GM21786 (cell line): ENCODE data around the gene FAM131B.

Source experiments
- ATAC-seq: cut with Tn5 transposase; IDR thresholded peaks from one replicate; pipeline ENCODE4 v1.9.1; 2021; ENCODE audit not compliant: unreplicated experiment

Gene FAM131B

GRCh38 chr7:143383642-143383957, 21.1 kb upstream of the FAM131B start:
- no peak for ATAC-seq

- ATAC-seq, result no peak
These were observed 20.5 kb upstream of the FAM131B start for GRCh38 chr7:143382791-143383641.

GRCh38 chr7:143382126-143382790, 19.7 kb upstream of the FAM131B start:
- ATAC-seq, result no peak

DNA sequence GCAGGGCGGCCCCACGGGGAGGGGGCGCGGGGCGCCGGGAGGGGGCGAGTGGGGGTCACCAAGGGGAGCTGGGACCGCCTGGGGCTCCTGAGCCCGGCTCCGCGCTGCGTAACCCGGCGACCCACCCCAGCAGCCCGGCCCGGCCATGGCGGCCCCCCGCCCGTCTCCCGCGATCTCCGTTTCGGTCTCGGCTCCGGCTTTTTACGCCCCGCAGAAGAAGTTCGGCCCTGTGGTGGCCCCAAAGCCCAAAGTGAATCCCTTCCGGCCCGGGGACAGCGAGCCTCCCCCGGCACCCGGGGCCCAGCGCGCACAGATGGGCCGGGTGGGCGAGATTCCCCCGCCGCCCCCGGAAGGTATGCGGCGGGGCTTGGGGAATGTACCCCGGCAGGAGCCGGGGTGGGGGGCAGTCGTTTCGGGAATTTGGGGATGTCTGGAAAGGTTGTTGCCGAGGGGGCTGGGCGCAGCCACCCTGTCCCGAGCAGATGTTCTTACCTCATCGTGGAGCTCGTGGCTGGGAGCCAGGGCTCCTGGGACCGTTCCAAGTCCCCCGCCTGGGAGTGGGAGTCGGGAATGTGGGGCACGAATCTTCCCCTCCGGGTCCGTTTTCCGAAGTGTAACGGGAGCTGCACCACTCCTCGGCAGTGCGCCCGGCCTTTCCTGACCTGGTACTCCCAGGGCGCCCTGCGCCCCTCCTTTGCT, 19.1 kb upstream of the FAM131B start:
- ATAC-seq, result peak; percentile 7

DNA sequence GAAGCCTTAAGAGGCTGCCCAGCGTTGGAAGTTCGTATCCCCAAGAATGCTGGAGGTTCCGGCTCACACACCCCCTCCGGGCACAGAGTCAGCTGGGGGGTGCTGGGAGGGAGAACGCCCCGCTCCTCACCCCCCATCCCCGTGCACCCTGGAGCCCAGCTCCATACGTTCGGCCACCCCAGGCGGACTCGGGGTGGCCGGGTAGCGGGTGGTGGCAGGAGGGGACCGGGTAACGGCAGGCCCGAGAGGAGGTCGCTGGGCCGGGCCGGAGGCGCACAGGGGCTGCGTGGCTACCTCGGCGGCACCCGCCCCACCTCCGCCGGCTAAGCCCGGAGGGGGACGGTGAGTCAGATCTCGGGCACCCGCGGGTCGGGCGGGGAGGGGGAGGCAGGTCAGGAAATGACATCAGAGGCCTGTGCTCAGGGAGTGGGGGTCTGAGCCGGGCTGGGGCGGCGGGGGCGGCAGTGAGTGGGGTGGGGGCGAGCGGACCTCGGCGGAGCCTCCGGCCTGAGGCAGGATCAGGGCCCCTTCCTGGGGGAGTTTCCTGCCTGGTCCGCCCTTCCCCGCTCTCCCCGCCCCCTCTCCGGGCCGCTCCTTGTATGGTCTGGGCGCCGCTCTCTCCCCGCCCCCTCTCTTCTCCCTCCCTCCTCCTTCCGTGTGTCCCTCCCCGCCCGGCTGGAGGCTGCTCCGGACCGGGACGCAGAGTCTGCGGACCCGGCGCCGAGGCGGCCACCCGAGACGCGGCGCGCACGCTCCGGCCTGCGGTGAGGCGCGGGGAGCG, 18.3 kb upstream of the FAM131B start, which contains the start of gene ZYX:
ZYX (plus strand) TSS at position 700 of the 781 bp plus-strand sequence. CDS start 227 bp downstream, outside the sequence.
- ATAC-seq, result peak; percentile 71

DNA sequence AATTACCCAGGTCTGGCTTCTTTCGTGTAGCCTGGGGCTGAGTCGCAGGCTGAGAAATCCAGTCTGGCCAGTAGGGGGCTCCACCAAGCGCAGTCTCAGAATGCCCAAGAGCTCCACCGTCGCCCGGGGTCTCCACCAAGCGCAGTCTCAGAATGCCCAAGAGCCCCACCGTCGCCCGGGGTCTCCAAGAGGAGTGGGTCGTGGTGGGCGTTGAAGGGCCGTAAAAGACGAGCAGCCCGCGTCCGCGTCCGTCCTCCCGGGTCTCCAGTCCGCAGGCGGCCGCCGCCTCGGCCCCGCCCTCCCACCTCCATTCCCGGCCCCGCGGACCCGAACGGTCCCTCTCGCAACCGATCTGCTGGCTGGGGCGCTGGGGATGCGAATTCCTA, 17.7 kb upstream of the FAM131B start:
- ATAC-seq, result peak; percentile 56

DNA sequence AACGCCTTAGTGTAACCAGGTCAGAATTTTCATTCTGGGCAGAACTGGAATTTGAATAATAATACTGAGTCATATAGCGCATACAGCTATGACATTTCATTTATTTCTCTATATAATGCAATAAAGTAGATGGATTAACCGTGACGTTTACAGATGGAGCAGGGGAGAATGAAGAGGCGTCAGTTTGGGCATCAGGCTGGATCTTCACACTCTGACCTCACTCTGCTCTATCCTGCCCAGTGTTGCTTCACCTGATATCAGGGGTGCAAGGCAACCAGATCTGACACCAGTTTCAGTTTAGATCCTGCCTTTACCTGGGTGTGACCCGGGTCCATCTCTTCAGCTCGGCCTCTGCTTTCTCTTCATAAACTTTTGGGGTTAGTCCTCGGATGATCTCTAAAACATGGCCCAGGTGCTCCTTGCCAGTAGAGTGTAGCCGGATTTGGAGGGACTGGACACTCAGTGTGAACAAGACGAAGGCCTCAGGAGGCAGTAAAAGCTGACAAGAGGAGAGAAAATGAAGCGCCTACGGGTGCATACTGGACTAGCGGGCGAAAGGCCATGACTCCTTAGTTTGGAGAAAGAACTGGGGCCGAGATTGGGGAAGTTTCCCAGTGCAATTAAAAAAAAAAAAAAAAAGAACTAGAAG, 17.2 kb upstream of the FAM131B start:
- ATAC-seq, result peak; percentile 4

DNA sequence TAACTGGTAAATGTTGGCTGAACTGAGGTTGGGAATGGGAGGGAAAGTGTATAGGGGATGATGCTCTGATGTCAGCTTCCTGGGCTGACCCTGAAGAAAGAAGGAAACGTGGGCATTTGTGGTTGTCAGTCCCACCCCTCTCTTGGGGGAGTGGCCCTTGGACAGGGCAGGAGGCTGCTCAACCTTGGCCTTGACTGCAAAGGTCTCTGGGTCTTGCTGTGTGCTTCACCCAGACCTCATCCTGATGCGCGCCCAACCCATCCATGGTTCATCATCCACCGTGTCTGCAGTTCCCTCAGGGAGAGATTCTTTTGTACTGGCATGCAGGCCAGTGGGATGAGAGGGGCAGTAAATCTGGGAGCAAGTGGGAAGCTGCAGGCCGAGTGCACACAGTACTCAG, 13.9 kb upstream of the FAM131B start:
- no peak for ATAC-seq

- ATAC-seq, result no peak
These were observed 13.0 kb upstream of the FAM131B start for GRCh38 chr7:143375298-143376034.

DNA sequence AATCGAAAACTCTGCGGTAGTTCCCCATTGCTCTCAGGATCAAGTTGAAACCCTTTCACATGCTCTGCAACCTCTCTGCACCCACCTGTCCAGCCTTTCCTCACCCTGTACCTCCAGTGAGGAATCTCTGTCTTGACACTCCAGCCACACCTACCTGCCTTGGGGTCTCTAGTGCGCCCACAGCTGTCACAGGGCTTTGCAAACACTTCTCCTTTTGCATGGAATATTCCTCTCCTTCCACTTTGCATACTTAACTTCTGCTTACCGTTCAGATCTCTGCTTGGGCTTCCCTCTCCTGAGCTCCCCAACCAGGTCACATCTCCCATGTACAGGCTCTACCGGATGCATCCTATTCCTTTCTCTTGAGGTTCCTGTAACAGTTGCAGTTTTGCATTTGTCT, 12.0 kb upstream of the FAM131B start:
- ATAC-seq, result no peak

GRCh38 chr7:143373255-143373794, 10.8 kb upstream of the FAM131B start:
- no peak for ATAC-seq

GRCh38 chr7:143372070-143372469, 9.6 kb upstream of the FAM131B start:
- ATAC-seq, result peak; percentile 52

DNA sequence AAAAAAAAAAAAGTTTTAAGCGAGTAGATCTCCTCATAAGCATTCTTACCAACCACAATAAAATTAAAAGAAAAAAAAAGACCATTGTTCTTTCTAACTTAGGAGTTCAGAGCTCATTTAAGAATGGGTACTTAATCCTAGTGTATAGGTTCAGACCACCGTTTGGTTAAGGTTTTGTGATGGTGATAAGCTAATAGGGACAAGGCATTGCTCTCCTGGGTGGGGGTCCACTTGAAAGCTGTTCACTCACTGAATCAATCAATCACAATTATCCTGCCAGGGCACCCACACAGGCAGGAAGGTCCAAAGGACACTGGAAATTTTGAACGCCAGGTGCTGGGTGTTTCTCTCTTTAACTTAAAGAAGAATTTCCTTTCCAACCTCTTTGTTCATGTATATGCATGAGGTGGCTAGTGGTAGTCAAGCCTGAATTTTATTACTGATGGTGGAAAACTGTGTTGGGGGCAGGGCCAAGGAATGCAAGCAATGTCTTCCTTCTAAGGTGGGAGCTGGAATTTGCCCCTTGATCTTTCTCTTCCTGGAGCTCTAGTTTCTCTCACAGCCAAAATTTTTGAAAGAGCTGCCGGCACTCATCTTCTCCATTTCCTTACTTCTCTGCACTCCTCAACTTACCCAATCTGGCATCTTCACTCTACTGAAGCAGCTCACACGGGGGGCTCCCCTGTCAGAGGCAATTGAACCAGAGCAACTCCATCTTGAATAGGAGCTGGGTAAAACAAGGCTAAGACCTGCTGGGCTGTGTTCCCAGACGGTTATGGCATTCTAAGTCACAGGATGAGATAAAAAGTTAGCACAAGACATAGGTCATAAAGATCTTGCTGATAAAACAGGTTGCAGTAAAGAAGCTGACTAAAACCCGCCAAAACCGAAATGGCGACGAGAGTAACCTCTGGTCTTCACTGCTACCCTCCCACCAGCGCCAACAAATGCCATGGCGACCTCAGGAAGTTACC, 7.5 kb upstream of the FAM131B start:
- no peak for ATAC-seq

- no peak for ATAC-seq
These were observed 5.9 kb upstream of the FAM131B start for GRCh38 chr7:143368387-143368786.

- ATAC-seq, result no peak
These were observed 5.5 kb upstream of the FAM131B start for GRCh38 chr7:143367972-143368371.

DNA sequence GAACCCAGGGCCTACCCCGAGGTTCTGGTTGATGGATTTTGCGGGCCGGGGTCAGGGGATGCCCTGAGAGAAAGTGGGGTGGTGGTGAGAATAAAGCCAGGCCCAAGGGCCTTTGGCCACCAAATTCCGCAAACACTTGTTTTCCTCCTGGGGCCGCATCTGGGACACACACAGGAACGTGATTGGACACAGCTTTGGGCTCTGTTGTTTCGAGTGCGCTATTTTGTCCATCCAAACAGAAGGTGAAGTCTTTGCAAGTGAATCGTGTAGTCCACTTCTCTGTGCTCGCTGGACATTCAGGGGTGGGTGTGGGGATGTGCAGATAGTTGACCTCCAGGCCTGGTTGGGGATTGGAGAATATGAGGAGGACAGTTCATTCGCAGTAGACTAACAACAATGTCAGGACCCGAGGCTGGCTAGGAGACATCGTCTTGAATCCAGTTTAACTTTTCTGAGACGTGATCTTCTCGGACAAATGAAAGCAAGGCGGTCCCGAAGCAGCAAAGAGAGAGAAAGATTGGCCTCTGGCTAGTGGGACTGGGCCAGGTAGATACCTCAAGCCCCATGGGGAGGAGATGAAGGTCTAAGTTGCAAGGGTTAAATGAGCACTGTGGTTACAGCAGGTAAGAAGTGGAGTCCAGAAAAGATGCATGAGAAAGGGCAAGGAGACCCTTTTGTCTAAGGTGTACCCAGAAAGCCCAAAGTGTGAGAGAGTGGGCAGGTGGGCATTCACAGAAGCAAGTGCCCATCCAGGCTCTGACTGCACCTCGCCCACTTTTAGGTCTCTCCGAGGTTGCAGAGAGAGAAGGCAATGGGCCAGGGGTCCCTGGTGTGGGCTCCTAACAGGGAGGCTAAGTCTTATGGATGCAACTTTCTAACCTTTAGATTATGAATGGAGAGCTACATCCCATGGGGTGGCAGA, 764 bp upstream of the FAM131B start:
- no peak for ATAC-seq

DNA sequence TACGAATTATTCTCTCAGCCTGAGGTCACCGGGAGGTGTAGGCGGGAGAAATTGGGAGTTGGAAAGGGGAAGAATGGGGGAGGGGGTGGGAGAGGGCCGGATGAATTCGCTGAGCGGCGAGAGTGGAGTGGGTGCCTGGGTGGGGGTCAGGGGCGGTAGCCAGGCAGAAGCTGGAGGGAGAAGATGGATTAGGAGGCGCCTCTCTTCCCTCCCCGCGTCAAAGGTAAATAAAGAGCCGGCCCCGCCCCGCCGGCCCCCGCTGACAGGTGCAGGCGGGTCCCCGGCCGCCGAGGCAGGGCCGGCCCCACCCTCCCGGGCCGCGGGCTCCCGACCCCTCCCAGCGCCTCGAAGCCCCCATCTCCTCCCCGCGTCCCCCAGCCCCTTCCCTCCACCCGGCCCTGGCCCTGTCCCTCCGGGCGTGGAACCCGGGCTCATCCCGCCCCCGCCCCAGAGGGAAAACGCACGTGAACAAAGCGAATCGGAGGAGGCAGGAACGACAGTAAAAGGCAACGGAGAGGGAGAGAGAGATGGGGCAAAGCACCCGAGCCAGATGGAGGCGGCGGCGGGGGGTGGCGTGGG, 872 bp downstream of the FAM131B start:
- no peak for ATAC-seq
